ENCODE data around the gene SGIP1. TPM values are rescaled to one million over a fixed set of nuclear protein-coding genes. Genes with fewer than 3 reads are reported as not detected.
"Not testable (repeated sequence)": the region's sequence is repeated elsewhere in the genome, so short reads cannot be mapped to it uniquely, and the experiment has no call there.

SGIP1 gene
- total and polyA plus RNA-seq, 2 donors (not counting 3 experiments of a cell fraction or from before 2014, with no cell fraction given): 30.9 to 68.9 TPM

DNA sequence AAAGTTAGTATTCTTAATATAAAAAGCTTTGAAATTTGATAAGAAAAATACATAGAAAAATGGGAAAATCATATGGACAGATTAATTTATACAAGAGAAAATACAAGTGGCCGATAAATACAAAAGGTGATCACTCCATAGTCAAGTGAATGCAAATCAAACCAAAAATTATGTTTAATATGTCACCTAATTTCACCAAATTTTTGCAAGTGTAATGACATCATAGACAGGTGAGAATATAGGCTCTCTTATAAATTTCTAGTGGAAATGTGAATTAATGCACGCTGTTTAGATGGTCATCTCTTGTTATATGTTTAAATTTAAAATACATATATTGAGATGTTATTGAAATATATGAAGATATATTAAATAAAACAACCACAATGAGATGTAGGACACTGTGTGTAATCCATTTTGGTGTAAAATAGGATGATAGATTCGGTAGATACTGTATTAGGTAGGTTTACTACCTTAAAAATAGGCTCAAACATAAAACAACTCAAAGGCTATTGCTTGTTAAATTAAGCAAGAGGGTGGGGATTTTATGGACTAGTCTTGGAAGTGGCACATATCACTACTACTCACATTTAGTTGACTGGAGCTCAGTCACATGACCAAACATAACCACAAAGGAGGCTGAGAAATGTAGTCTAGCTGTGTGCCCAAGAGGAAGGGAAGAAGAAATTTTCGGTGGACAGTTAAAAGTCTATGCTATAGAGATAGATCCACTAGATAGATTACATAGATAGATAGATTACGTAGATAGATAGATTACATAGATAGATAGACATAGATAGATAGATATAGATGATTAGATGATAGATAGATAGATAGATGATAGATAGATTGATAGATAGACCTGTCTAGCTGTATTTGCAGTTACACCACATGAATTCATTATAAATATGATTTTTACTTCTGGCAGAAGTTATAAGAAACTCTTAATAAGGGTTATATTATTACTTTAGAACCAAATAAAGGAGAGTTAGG is 258.0 kb downstream of the SGIP1 start:
- POLR2A ChIA-PET: no interaction called here
- Histone ChIP-seq H3K9ac (replicated peaks; ENCODE audit: extremely low read depth, insufficient read depth, low read length) (no peak overlapping the region), H3K4me1 (ENCODE audit: control insufficient read depth, extremely low read depth, insufficient read depth, low read length) (no peaks in the 10 kb centered on the region), H3K4me2 (ENCODE audit: insufficient read depth, low read length) (no peak overlapping the region), H4K20me1 (replicated peaks; ENCODE audit: control insufficient read depth, extremely low read depth, insufficient read depth, low read length) (no peaks in the 10 kb centered on the region), H3K4me3 (replicated peaks in 1 of 3; ENCODE audit: insufficient read depth in 1 of 3, low read depth in 1 of 3, low read length in 3 of 3) (no peak overlapping the region), H3K36me3 (ENCODE audit: control insufficient read depth in 2 of 2, extremely low read depth in 1 of 2, insufficient read depth in 2 of 2, low read length in 2 of 2) (no peaks in the 10 kb centered on the region), H3K79me2 (ENCODE audit: control insufficient read depth, insufficient read depth, low read length) (no peaks in the 10 kb centered on the region), H3K27ac (ENCODE audit: insufficient read depth, low read depth, low read length) (no peak overlapping the region), H3K27me3 (ENCODE audit: control insufficient read depth in 2 of 2, insufficient read depth in 2 of 2, low read length in 2 of 2) (no peaks in the 10 kb centered on the region), H2AFZ (ENCODE audit: low read depth, low read length) (no peak overlapping the region), H3K9me3 (replicated peaks; ENCODE audit: control insufficient read depth, insufficient read depth, low read length) (no peaks in the 10 kb centered on the region), H3K9me1 (replicated peaks; ENCODE audit: control insufficient read depth, extremely low read depth, insufficient read depth, low read length) (no peaks in the 10 kb centered on the region)
- BruUV-seq (replicated peaks): no TSS peak
- intact Hi-C loops (cut with micrococcal nuclease) (no loop called here), dilution Hi-C loops (cut with MboI; ENCODE audit: extremely low pct_ligation_motif_present, low sequenced_read_pairs) (no loop called here)
- FAIRE-seq: no peak
- CTCF ChIA-PET: no interaction called here
- TF ChIP-seq POLR2A (IDR thresholded peaks at IDR 0.05; ENCODE audit: low read depth, low read length) (no peak), FOS (IDR thresholded peaks at IDR 0.05; ENCODE audit: borderline replicate concordance, insufficient read depth, low read length) (no peak), POLR2AphosphoS5 (IDR thresholded peaks at IDR 0.05; ENCODE audit: insufficient read depth, low read depth, low read length) (no peak), MYC (IDR thresholded peaks at IDR 0.05; ENCODE audit: low read depth, low read length) (no peak), EZH2 (IDR thresholded peaks at IDR 0.05; ENCODE audit: borderline replicate concordance, low read depth, low read length, severe bottlenecking) (no peak)
- TF ChIP-seq, protein P1, sequence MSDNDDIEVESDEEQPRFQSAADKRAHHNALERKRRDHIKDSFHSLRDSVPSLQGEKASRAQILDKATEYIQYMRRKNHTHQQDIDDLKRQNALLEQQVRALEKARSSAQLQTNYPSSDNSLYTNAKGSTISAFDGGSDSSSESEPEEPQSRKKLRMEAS (IDR thresholded peaks at IDR 0.05; ENCODE audit: insufficient read depth, insufficient read length): no peak
- no peak for DNase-seq (ENCODE audit: low read depth, low spot score)

DNA sequence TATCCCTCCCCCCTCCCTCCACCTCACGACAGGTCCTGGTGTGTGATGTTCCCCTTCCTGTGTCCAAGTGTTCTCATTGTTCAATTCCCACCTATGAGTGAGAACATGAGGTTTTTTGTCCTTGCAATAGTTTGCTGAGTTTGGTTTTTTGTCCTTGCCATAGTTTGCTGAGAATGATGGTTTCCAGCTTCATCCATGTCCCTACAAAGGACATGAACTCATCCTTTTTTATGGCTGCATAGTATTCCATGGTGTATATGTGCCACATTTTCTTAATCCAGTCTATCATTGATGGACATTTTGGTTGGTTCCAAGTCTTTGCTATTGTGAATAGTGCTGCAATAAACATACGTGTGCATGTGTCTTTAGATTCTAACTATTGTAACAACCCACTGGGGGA is 261.9 kb downstream of the SGIP1 start:
- BruUV-seq (replicated peaks); dilution Hi-C loops (cut with MboI; ENCODE audit: extremely low pct_ligation_motif_present, low sequenced_read_pairs); H3K4me3 ChIP-seq (replicated peaks in 1 of 3; ENCODE audit: insufficient read depth in 1 of 3, low read depth in 1 of 3, low read length in 3 of 3); CTCF ChIA-PET; H3K4me1 ChIP-seq (ENCODE audit: control insufficient read depth, extremely low read depth, insufficient read depth, low read length); DNase-seq (ENCODE audit: low read depth, low spot score); H2AFZ ChIP-seq (ENCODE audit: low read depth, low read length); H3K79me2 ChIP-seq (ENCODE audit: control insufficient read depth, insufficient read depth, low read length); H3K9me3 ChIP-seq (replicated peaks; ENCODE audit: control insufficient read depth, insufficient read depth, low read length); H3K4me2 ChIP-seq (ENCODE audit: insufficient read depth, low read length); H3K36me3 ChIP-seq (ENCODE audit: control insufficient read depth in 2 of 2, extremely low read depth in 1 of 2, insufficient read depth in 2 of 2, low read length in 2 of 2); H3K9ac ChIP-seq (replicated peaks; ENCODE audit: extremely low read depth, insufficient read depth, low read length); H3K27me3 ChIP-seq (ENCODE audit: control insufficient read depth in 2 of 2, insufficient read depth in 2 of 2, low read length in 2 of 2); H3K9me1 ChIP-seq (replicated peaks; ENCODE audit: control insufficient read depth, extremely low read depth, insufficient read depth, low read length); POLR2A ChIA-PET; FAIRE-seq; H4K20me1 ChIP-seq (replicated peaks; ENCODE audit: control insufficient read depth, extremely low read depth, insufficient read depth, low read length); H3K27ac ChIP-seq (ENCODE audit: insufficient read depth, low read depth, low read length); intact Hi-C loops (cut with micrococcal nuclease): not testable (repeated sequence)

Small RNA genes within 50 kb of the gene (microRNA-seq; reads per million reads assigned to microRNA genes)
- 38.0 reads per million, percentile 43 among the genes with 10 or more reads in this experiment for gene MIR3117 (ENCODE audit: borderline number of aligned reads, borderline replicate concordance)

Small RNA genes within 50 kb of the gene (small RNA-seq; reads per million reads assigned to genes)
- 3.3 reads per million, percentile 21 among the genes with 10 or more reads in this experiment for gene MIR3117 (ENCODE audit: insufficient read depth, insufficient read length, low read depth, low replicate concordance)

Other genes with a start within 250 kb of the SGIP1 start
- gene DYNLT5, start 218.3 kb downstream of the SGIP1 start, total RNA-seq: 4.5 and 12.5 TPM in 2 replicates
- 3.1 and 4.0 TPM in 2 replicates for gene DYNLT5, start 218.3 kb downstream of the SGIP1 start, polyA plus RNA-seq